Measurements from ENCODE around the gene MICAL3.

GRCh38 chr22:17838180-17838865, 186.0 kb downstream of the MICAL3 start:
- TF ChIP-seq CTCF (IDR thresholded peaks at IDR 0.05) (no peak), POLR2A (IDR thresholded peaks at IDR 0.05; ENCODE audit: low read length) (no peak), TFCP2L1 (CRISPR knock-in tag; IDR thresholded peaks at IDR 0.05) (no peak), RAD21 (conservative IDR thresholded peaks at IDR 0.05 in 1 of 2, IDR thresholded peaks at IDR 0.05 in 1 of 2) (no peak), MAZ (IDR thresholded peaks at IDR 0.05; ENCODE audit: borderline replicate concordance, low read depth, low read length) (no peak), PHF8 (IDR thresholded peaks at IDR 0.05; ENCODE audit: borderline replicate concordance, low read depth) (no peak), REST (IDR thresholded peaks at IDR 0.05) (no peak), JUNB (IDR thresholded peaks at IDR 0.05) (no peak), USF2 (IDR thresholded peaks at IDR 0.05) (no peak), KDM1A (IDR thresholded peaks at IDR 0.05; ENCODE audit: low read depth) (no peak), EP300 (IDR thresholded peaks at IDR 0.05) (no peak), CHD2 (IDR thresholded peaks at IDR 0.05; ENCODE audit: low read length, partially characterized antibody) (no peak)
